GM19395 (cell line): Measurements from ENCODE around the gene SNX13.
"Not testable (repeated sequence)": the region's sequence is repeated elsewhere in the genome, so short reads cannot be mapped to it uniquely, and the experiment has no call there.

Experiments
- ATAC-seq: cut with Tn5 transposase; IDR thresholded peaks from one replicate; pipeline ENCODE4 v1.9.1; 2021; ENCODE audit warnings: mild to moderate bottlenecking, moderate library complexity; ENCODE audit not compliant: unreplicated experiment

Gene SNX13

DNA sequence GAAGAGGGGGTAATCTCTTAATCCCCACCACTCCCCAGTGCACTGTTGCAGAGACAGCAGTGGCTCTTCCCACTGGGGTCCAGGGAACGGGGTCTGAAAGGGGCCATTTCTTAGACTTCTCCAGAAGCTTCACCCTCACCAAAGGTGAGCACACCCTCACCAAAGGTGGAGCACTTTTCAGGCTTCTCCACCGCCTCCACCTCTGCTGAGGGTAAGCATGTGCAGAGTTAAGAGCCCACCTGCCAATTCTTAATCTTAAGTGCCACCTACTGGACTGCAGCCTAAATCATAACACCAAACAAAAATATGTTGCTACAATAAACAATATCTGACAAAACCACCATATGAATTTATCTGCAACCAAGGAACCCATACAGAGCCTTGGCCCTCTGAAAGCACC is 27.0 kb downstream of the SNX13 start:
- ATAC-seq, result no peak

DNA sequence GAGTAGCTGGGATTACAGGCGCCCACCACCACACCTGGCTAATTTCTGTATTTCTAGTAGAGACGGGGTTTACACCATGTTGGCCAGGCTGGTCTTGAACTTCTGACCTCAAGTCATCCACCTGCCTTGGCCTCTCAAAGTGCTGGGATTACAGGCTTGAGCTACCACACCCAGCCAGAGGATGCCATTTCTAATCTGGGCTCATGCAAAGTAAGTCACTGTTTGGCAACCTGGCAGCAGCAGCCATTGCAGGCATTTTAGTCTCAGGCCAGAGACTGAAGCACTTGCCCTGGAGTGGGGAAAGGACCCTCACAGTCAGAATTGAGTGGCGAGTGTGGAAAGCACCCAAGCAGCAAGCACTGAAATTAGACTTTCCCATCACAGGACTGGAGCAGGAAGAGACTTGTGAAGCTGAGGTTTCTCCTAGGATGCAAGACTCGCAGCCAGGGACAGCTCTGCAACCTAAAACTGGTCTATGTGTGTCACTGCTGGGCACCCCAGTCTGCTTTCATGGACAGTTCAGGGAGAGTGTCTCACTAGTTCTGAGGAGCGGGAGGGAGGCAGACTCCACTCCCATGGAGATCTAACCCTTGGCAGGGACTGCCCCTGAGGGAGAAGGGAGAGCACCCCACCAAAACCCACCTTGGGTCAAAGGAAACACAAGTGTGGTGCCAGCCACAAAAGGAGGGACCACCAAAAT is 27.6 kb downstream of the SNX13 start:
- ATAC-seq, result no peak

DNA sequence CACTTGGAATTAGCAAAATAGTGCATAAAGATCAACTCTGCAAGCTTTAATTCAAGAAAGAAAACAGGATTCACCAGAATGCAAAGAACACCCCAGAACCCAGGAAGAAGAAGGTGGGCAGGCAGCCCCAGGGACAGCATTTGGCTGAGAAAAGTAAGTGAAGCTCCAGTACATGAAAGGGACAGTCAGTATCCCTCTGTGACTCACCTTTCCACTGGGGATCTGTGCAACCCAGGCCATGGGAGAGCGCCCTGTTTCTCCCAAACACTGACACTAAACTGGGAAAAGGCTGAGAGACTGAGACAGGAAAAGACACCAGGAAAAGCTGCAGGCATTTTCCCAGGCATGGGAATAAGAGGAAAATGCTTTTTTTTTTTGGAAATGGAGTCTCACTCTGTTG is 28.2 kb downstream of the SNX13 start:
- ATAC-seq, result no peak

DNA sequence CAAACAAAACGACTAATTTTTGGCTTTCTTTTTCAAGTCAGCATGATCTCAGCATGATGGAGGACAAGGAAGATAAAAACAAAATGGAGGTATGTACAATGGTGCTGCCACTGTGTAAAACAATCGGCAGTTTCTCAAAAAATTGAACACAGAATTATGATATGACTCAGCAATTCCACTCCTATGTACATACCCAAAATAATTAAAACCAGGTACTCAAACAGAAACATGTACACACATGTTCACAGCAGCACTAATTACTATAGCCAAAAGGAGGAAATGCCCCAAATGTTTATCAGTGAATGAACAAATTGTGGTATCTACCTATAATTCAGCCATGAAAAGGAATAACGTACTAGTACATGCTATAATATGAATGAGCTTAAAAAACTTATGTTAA is 29.9 kb downstream of the SNX13 start:
- no peak for ATAC-seq

DNA sequence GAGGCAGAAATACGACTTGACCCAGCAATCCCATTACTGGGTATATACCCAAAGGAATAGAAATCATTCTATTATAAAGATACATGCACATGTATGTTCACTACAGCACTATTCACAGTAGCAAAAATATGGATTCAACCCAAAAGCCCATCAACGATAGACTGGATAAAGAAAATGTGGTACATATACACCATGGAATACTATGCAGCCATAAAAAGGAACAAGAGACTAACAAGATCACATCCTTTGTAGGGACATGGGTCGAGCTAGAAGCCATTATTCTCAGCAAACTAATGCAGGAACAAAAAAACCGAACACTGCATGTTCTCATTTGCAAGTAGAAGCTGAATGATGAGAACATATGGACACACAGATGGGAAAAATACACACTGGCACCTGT is 31.0 kb downstream of the SNX13 start:
- not testable (repeated sequence) for ATAC-seq

DNA sequence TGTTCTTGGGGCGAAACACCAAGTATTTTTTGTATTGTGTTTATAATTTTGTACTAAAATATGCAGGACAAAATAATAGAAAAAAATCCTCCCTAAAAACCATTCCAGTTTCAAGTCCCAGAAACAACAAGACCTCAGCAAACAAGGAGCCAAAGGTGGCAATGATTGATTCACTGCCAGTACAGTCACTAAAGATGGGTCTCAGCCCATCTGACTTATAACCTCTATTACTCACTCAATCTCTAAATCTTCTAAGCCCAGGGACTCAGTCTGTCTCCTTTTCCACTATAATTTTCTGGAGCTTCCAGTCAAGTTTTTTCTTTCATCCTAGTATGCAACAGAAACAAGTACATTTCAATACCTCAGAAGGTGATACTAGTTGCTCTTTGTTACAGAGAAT is 33.3 kb downstream of the SNX13 start:
- ATAC-seq, result no peak

DNA sequence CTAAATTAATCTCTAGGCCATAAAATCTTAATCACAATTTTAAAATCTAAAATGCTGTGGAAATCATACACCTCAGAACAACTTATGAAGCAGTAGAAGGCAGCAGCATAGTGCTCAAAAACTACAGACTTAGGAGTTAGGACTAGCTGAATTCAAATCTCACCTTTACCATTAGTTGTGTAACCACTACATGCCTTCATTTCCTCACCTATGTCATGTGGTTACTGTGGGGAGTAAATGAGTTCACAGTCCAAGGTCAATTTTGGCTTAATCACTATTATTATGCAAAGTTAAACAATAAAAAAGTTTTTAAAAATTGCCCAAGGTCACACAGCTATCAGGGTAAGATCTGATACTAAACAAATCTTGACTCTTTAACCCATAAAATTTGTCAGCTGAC is 37.0 kb downstream of the SNX13 start:
- no peak for ATAC-seq

DNA sequence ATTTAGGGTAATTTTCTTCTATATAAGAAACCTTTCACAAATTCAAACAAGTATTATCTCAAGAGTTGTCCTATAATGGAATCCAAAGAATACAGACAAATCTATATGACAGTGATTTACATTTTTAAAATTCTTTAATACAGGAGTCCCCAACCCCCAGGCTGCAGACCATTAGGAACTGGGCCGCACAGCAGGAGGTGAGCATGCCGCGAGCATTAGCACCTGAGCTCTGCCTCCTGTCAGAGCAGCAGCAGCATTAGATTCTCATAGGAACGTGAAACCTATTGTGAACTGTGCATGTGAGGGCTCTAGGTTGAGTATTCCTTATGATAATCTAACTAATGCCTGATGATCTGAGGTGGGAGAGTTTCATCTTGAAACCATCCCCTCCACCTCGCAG is 37.7 kb downstream of the SNX13 start:
- no peak for ATAC-seq

DNA sequence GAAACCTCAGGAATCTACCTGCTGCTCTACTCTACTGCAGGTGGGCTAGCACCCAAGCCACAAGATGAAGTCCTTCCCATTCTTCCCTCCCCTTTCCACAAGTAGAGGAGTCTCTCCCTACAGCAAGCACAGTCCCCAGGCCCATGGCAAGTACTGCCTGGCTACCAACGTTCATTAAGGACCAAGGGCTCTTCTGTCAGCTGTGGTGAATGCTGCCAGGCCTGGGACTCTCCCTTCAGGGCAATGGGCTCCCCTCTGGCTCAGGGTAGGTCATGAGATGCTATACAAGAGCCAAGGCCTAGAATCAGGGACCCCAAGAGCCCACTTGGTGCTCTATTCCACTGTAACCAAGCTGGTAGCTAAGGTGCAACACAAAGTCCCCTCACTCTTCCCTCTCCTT is 39.8 kb downstream of the SNX13 start:
- ATAC-seq, result no peak

DNA sequence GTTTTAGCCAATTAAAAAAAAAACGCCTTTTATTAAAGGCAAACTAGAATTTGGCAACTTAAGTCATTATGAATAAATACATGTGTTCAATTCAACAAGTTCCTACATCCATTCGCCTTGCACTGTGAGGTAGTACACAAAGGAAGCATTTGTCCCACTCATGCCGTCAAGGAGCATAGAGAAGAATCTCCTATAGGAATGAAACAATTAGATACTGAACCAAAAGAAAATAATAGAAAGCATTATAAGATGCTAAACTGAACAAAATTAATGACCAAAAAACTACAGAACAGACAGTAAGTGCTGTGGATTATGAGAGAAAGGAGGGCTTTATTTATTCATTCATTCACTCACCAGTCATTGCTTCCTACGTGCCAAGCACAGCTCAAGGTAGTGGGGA is 42.2 kb downstream of the SNX13 start:
- no peak for ATAC-seq

DNA sequence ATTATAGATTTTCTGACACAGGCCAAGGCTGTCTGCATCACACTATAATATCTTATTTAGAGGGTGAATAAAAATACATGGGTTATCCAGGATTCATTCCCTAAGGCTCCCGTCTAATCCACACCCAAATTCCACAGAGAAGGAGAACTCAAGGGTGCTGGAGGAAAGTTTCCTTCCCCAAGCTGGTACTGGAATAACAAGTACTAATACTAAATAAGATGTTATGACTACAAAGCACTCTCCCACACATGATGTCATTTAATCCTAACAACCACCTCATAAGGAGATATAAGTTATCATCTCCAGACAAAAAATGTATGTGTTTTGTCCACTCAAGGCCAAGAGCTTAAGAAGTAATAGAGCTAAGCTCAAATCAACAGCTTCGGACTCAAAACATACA is 53.0 kb downstream of the SNX13 start:
- no peak for ATAC-seq

DNA sequence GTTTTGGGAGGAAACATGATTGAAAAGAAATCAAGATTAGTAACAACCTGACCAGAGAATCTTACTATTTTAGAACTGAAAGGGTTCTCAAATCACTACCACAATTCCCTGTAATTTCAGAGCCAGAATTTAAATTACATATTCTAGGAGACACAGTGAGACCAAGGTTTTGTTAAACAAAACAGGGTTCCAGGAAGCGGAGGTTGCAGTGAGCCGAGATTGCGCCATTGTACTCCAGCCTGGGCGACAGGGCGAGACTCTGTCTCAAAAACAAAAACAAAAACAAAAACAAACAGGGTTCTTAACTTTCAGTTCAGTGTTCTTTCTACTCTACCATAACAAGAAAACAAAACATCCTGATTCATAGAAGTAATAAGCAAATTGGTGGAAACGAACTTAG is 57.6 kb downstream of the SNX13 start:
- no peak for ATAC-seq

DNA sequence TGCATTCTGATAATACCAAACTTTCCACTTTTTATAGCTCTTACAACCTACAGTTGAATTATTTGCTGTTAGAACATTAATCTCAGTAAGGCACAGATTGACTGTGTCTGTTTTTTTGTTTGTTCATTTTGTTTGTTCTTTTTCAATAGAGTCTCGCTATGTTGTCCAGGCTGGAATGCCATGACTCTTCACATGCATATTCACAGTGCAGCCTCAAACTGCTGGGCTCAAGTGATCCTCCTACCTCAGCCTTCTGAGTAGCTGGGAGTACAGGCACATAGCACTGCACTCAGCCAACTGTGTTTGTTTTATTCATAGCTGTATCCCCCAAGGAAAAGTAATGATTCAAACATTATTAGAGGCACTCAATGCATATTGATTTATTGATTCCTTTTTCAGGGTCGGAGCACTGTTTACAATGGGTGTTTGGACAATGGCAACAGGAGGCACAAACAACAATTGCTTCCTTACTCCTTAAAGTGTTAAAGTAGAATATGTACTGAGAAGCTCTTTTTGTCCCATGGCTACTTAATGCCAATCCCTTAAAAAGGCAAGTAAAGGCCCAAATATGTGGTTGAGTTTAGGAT is 61.1 kb downstream of the SNX13 start:
- ATAC-seq, result no peak

DNA sequence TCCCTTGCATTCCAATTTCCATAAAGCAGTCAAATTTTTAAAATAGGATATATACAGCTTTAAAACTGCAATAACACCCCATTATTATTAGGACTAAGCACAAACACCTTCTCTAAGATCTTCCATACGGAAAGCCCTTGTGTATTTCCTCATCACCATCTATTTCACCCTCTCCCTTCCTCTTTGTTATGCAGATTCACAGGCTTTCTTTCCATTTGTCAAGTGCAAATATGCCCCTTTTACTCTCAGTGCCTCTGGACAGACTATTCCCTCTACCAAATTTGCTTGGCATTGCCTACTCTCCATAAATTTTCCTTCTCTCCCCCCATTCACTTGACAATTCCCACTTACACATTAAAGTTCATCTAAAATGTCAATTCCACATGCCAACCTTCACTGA is 61.7 kb downstream of the SNX13 start:
- ATAC-seq, result no peak

DNA sequence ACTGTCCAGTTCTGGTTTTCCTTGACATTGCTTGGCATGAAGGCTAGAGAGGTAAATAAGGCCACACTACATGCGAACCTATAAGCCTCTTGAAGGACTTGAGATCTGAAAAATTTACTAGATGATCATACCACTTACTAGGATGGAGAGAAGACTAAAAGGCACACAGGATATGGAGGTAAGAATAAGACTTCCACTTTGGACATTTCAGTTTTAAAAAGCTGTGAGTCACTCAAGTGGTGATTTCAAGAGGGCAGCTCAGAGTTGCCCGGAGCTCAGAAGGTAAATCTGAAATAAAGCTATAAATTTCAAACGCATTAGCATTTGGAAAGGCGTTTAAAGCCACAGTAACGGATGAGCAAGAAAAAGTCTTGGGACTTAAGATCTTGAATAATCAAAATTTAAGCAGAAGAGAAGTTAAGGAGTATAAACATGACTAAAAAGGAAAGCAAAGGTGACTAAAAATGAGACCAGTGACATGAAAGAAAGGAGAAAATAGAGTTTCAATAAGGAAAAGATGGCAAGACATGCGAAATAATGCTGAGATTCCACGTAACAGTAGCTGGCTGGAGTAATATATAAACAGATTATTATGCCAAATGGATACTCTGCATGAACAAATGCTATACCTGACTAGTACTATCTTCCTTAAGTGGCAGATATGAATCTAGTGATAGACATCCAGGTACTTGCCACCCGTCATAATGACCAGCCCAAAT is 68.3 kb downstream of the SNX13 start:
- ATAC-seq, result no peak

DNA sequence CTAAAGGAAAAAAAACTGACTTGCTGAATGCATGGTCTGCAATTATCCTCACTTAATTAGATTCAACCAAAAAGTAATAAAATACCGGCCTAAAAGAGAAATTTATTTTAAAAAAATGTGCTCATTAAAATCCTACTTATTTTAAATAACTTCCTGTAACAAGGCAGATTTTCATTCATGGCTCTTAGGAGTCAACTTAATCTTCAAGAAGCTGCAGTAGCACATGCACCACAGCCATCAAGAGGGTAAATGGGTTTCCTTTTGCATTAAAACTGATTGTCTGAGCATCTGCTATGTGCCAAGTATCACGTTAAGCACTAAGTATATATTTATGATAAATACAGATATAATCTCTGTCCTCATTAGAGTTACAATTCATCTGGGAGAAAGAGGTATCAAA is 69.9 kb downstream of the SNX13 start:
- no peak for ATAC-seq

DNA sequence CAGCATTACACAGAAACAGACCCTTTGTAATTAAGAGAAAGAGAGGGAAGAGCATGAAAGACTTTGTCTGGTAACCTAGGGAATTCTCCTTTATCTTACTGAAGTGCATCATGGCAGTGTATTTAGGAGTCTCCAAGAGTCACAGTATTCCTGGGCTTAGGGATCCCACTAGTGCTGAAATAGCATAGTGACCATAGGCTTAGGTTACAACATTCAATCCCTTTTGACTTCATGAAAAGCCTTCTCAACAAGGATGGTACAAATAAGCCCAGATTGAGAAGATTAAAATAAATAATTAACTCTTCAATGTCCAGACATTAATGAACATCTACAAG is 76.5 kb downstream of the SNX13 start:
- ATAC-seq, result no peak

DNA sequence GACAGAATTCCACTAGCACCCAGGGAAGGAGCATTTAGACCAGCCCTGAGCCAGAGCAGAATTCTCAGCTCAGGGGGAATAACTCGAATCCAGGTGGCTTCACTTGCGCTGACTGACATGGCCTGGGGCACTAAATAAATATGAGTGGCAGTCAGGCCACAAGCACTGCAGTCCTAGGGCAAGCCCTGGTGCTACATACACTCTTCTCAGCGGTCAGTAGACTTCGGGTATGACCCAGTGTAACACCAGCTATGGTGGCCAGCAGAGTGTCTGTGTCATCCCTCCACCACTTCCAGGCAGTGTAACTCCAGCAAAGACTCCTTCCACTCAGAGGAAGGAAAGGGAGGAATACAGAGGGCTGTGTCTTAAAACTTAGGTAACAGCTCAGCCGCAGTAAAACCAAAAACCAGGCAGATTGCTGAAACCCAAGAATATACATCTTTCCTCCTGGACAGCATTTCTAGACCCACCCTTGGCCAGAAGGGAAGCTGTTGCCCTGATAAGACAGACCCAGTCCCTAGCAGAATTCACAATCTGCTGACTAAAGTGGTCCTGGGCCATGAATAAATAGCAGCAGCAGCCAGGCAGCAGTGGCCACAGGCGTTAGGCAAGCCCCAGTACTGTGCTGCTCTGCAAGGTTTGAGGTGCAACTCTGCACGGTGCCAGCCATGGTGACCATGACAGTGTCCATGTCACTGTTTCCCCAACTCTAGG is 77.0 kb downstream of the SNX13 start:
- ATAC-seq, result no peak

DNA sequence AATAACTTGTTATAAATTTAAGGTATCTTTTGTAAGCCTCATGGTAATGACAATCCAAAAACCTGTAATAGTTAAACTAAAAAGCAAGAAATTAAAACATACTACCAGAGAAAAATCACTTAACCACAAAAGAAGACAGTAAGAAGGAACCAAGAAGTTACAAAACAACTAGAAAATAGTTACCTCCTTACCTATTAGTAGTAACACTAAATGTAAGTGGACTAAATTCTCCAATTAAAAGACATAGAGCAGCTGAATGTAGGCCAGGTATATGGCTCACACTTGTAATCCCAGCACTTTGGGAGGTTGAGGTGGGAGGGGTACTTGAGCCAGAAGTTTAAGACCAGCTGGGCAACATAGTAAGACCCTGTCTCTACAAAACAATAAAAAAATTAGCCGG is 84.0 kb downstream of the SNX13 start:
- ATAC-seq, result no peak

DNA sequence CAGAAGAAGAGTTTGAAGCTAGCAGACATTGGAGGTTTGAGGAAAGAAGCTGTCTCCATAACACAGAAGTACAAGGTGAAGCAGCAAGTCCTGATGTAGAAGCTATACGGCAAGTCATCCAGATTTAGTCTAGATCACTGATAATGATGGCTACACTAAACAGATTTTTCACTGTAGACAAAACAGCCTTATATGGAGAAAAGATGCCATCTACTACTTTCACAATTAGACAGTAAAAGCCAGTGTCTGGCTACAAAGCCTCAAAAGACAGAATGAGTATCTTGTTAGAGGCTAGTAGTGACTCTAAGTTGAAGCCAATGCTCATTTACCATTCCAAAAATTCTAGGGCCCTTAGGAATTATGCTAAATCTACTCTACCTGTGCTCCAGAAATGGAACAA is 85.1 kb downstream of the SNX13 start:
- no peak for ATAC-seq

DNA sequence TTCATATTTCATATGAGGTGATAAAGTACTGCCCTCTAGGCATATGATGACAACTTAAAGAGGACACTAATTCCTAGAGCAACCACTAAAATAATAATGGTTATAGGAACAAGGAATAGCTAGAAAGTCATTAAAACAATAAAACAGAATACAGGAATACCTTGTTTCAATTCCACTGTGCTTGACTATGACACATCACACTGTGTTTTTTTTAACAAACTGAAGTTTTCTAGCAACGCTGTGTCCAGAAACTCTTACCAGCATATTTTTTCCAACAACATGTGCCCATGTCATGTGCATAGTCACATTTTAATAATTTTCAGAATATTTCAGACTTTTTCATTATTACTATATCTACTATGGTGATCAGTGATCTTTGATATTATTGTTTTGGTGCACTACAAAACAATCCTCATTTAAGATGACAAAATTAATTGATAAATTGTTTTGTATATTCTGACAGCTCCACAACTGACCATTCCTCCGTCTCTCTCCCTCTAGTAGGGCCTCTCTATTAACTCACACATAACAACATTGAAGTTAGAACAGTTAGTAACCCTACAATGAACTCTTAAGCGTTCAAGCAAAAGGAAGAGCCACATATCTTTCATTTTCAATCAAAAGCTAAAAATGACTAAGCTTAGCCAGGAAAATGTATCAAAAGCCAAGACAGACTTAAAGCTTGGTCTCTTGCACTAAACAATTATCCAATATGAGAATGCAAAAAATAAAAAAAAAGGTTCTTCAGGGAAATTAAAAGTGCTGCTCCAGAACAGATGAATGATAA is 85.8 kb downstream of the SNX13 start:
- ATAC-seq, result no peak
